ENCODE results near the gene CDC42BPA. TPM values are rescaled to one million over a fixed set of nuclear protein-coding genes. Genes with fewer than 3 reads are reported as not detected.

Gene CDC42BPA
- total RNA-seq, 1 experiment from 2014 or later: 30.1 TPM

GRCh38 chr1:226948996-226949395, 369.3 kb downstream of the CDC42BPA start:
- Histone ChIP-seq H3K56ac (ENCODE audit: insufficient read length, low read depth, low read length) (no peak overlapping the region), H3K4me2 (ENCODE audit: insufficient read depth, insufficient read length, low read length) (no peak overlapping the region), H2BK12ac (ENCODE audit: insufficient read length, low read depth, low read length) (no peak overlapping the region), H3K79me2 (ENCODE audit: insufficient read depth, low read length) (no peaks in the 10 kb centered on the region), H4K20me1 (ENCODE audit: control insufficient read depth, insufficient read depth, insufficient read length) (no peaks in the 10 kb centered on the region), H2BK120ac (ENCODE audit: low read depth, low read length, poor library complexity, severe bottlenecking) (no peak overlapping the region), H2BK5ac (ENCODE audit: insufficient read length, low read length) (no peak overlapping the region), H4K8ac (replicated peaks; ENCODE audit: insufficient read length, low read depth, low read length) (no peak overlapping the region), H3K4ac (ENCODE audit: low read depth, low read length) (no peak overlapping the region), H2BK15ac (ENCODE audit: low read depth, low read length) (no peak overlapping the region), H4K5ac (ENCODE audit: insufficient read length, low read depth, low read length) (no peak overlapping the region), H3T11ph (ENCODE audit: low read length) (no peak overlapping the region), H3K9ac (ENCODE audit: extremely low read depth, insufficient read length, low read length) (no peak overlapping the region), H3K23me2 (ENCODE audit: insufficient read length, low read depth, low read length, poor library complexity, severe bottlenecking) (no peaks in the 10 kb centered on the region), H2AFZ (ENCODE audit: low read length) (no peak overlapping the region), H3K27ac (ENCODE audit: insufficient read length, low read depth, low read length) (no peak overlapping the region), H3K4me1 (ENCODE audit: insufficient read depth, low read length) (peaks cover 3% of the 10 kb centered on the region), H3K9me3 (ENCODE audit: control insufficient read depth, low read depth, low read length) (no peaks in the 10 kb centered on the region), H3K27me3 (ENCODE audit: insufficient read depth, low read length) (no peaks in the 10 kb centered on the region), H3K23ac (ENCODE audit: insufficient read length, low read depth, low read length) (no peak overlapping the region), H4K91ac (ENCODE audit: insufficient read length, low read depth, low read length) (no peak overlapping the region), H3K79me1 (ENCODE audit: insufficient read depth, low read depth, low read length, poor library complexity, severe bottlenecking) (peaks cover 5% of the 10 kb centered on the region), H3K18ac (ENCODE audit: insufficient read length, low read depth, low read length) (no peak overlapping the region), H2BK20ac (ENCODE audit: low read depth, low read length, poor library complexity, severe bottlenecking) (no peak overlapping the region), H2AK5ac (ENCODE audit: insufficient read length, low read length) (no peak overlapping the region), H3K14ac (ENCODE audit: insufficient read depth, low read length) (no peak overlapping the region)
- H3K4me1 Mint-ChIP-seq: peaks cover 34 to 49% of the 10 kb centered on the region in 2 experiments
- H3K27ac Mint-ChIP-seq: no peak overlapping the region
- WGBS (ENCODE audit: extremely low coverage, insufficient read length, low lambda C conversion rate): no CpG with 5 or more reads among the region's 15 CpGs
- H3K36me3 Mint-ChIP-seq (ENCODE audit: insufficient read depth in 1 of 3, low read depth in 3 of 3): peaks cover 1 to 7% (median 5%) of the 10 kb centered on the region in 3 experiments; a peak in 5 of 7 replicates
- no peak for DNase-seq
- H3K9me3 Mint-ChIP-seq: peaks cover 2 to 4% of the 10 kb centered on the region in 2 experiments; a peak in 2 of 5 replicates
- H3K4me3 Mint-ChIP-seq: no peak overlapping the region
- TF ChIP-seq CTCF (conservative IDR thresholded peaks at IDR 0.05): no peak
- H3K27me3 Mint-ChIP-seq (ENCODE audit: low read depth): no peaks in the 10 kb centered on the region

Data from H9 (cell line).